Kidney (tissue), 14 donors: ENCODE measurements around the gene SLC24A1. TPM values are rescaled to one million over a fixed set of nuclear protein-coding genes. Genes with fewer than 3 reads are reported as not detected.

Experiments
- DNase-seq, 5 donors: peaks; one replicate each; pipeline ENCODE4 v3.0.0-alpha.2; 2013 to 2020
- FAIRE-seq: peaks from 2 replicates; lab custom pipeline; 2012; peaks lifted over from hg19 to GRCh38; lab: Jason Lieb, UNC
- H3K27ac ChIP-seq, 2 donors: one replicate each; pipeline ENCODE4 v1.7.0; 2013; ENCODE audit warnings: low read depth in 2 of 2, low read length in 2 of 2, inconsistent platforms in 1 of 2
- H3K27me3 ChIP-seq: one replicate; pipeline ENCODE4 v1.7.1; 2013; ENCODE audit warnings: low read length, inconsistent platforms; ENCODE audit not compliant: control insufficient read depth, insufficient read depth
- H3K36me3 ChIP-seq, 3 donors: one replicate each; pipeline versions ENCODE4 v1.7.0 to v1.7.1; 2013; ENCODE audit warnings: low read length in 3 of 3, control low read depth in 1 of 3, inconsistent platforms in 1 of 3; ENCODE audit not compliant: insufficient read depth in 3 of 3, control insufficient read depth in 2 of 3
- H3K4me1 ChIP-seq, 3 donors: one replicate each; pipeline versions ENCODE4 v1.7.0 to v1.7.1; 2013; ENCODE audit warnings: low read length in 3 of 3, inconsistent platforms in 1 of 3, low read depth in 1 of 3; ENCODE audit not compliant: control insufficient read depth in 2 of 3, insufficient read depth in 2 of 3
- H3K4me3 ChIP-seq, 3 donors: one replicate each; pipeline versions ENCODE4 v1.7.0 to v1.8.1; 2013; ENCODE audit warnings: low read length in 3 of 3, control low read depth in 1 of 3, inconsistent platforms in 1 of 3
- H3K9ac ChIP-seq, 3 donors: one replicate each; pipeline versions ENCODE4 v1.7.0 to v1.7.1; 2013; ENCODE audit warnings: low read length in 3 of 3, control low read depth in 1 of 3, inconsistent platforms in 1 of 3
- H3K9me3 ChIP-seq, 3 donors: one replicate each; pipeline versions ENCODE4 v1.7.0 to v1.7.1; 2013; ENCODE audit warnings: low read length in 3 of 3, control low read depth in 1 of 3, inconsistent platforms in 1 of 3; ENCODE audit not compliant: control insufficient read depth in 2 of 3, insufficient read depth in 1 of 3
- intact Hi-C: fragments of 100-400 bp; cut with DNase I; formaldehyde crosslinking; loops from one replicate; pipeline ENCODE4 v1.11.1; 2022
- polyA plus RNA-seq: library from polyadenylated mRNA; stranded (reverse); fragments of 350-450 nt; fragmentation: Illumina TruSeq; extraction: RNeasy Lipid Tissue Mini Kit (QIAGEN cat#74804); gene quantifications from one replicate; pipeline ENCODE4 v1.2.3, GENCODE V29; 2014; ENCODE audit warnings: low read depth, low replicate concordance; ENCODE audit not compliant: insufficient read depth
- total RNA-seq: library from RNA; stranded (reverse); fragmentation: NEBNext Ultra II Directional; extraction: Animal tissue kit (Norgen Biotek cat#: 25700); gene quantifications from one replicate; pipeline ENCODE4 v1.2.1, GENCODE V29; 2021
- TF ChIP-seq, protein P1 (sequence below): IDR thresholded peaks from 3 replicates; pipeline ENCODE4 v1.5.1; 2012; ENCODE audit warnings: mild to moderate bottlenecking, moderate library complexity, borderline replicate concordance; ENCODE audit not compliant: insufficient read depth; ENCODE audit errors: extremely low read depth
- donor health status: control.
- donor health status: control.
- donor health status: control.
- donor health status: control.
- donor health status: control.
- donor health status: DM: yes; HTN: yes; CAD: no.
- donor health status: Normal renal cell carcinoma (clear cell type).

The SLC24A1 gene
- total and polyA plus RNA-seq, 2 donors from 2014 or later, result 4.9 to 18.9 TPM

DNA sequence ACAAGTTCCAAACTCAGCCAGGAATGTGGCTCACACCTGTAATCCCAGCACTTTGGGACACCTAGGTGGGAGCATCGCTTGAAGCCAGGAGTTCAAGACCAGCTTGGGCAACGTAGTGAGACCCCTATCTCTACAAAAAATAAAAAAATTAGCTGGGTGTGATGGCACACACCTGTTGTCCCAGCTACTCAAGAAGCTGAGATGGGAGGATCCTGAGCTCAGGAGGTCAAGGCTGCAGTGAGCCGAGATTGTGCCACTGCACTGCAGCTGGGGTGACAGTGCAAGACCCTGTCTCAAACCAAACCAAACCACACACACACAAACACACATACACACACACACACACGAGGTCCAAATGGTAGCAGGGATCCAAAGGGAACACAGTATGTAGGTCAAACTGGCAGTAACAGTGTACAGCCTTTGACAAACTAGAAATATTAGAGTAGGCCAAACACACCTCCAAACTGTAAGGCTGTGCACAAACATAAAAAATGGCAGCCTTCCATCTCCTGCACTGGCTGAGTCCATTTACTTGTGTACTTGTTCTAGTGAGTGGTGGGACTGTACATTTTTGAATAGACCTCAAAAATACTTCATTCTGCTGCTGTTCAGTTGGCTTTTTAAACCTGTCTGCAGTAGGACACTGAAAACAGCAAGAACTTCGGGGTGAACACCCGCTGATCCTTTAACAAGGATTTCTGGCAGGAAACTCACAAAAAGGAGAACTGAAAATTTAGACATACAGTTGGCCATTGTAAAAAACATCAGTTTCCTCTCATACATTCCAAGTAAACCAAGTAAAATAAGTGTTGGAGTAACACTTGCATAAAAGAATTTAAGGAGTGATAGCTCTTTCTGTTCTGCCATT lies 44.4 kb upstream of the SLC24A1 start:
- H3K27me3 ChIP-seq, result no peaks in the 10 kb centered on the region
- H3K4me3 ChIP-seq, result no peak overlapping the region
- TF ChIP-seq, protein P1, sequence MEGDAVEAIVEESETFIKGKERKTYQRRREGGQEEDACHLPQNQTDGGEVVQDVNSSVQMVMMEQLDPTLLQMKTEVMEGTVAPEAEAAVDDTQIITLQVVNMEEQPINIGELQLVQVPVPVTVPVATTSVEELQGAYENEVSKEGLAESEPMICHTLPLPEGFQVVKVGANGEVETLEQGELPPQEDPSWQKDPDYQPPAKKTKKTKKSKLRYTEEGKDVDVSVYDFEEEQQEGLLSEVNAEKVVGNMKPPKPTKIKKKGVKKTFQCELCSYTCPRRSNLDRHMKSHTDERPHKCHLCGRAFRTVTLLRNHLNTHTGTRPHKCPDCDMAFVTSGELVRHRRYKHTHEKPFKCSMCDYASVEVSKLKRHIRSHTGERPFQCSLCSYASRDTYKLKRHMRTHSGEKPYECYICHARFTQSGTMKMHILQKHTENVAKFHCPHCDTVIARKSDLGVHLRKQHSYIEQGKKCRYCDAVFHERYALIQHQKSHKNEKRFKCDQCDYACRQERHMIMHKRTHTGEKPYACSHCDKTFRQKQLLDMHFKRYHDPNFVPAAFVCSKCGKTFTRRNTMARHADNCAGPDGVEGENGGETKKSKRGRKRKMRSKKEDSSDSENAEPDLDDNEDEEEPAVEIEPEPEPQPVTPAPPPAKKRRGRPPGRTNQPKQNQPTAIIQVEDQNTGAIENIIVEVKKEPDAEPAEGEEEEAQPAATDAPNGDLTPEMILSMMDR, result no peak
- intact Hi-C loops, result no loop called here
- H3K27ac ChIP-seq, result no peak overlapping the region
- no peak overlapping the region for H3K9ac ChIP-seq
- DNase-seq (no peak), FAIRE-seq (no peak)
- H3K36me3 ChIP-seq, result peaks cover 8 to 28% (median 18%) of the 10 kb centered on the region in 3 donors
- no peaks in the 10 kb centered on the region for H3K4me1 ChIP-seq
- H3K9me3 ChIP-seq, result no peaks in the 10 kb centered on the region

DNA sequence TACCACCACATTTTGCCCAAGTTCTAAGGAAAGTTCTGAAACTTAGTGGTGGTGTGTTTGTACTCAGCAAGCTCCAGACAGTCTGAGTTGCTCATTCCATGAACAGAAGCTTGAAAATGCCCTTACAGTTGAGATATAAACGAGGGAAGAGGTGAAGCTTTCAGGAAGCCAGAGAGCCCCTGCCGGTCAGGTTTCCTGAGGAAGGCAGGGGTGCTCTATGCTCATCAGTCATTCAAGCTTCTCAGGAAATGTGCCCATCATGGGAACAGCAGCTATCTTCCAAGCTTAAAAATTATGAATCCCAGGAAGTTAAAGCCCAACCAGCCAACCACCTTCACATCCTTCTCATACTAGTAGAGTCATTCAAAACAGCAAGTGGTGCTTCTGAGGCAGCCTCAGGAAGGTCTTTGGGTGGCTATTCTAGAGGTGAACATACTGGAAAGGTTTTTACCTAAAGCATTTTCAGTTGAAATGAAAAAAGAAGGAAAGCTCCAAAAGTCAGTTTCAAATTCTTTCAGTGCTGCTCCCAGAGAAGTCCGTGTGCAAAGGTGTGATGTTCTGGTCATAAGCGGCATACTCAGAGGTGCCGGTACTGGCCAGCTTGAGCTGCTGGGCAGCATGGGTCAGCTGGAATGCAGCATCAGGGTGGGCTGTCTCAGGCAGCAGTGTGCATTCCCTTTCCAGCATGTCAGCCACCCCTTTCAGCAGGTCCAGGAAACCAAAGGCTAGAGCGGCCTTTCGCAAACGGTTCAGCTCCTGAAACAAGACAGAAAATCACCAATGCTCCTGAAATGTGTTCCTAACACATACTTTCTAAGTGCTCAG lies 42.6 kb upstream of the SLC24A1 start:
- Histone ChIP-seq H3K4me3 (no peak overlapping the region), H3K27ac (no peak overlapping the region), H3K4me1 (no peaks in the 10 kb centered on the region), H3K27me3 (no peaks in the 10 kb centered on the region), H3K9me3 (no peaks in the 10 kb centered on the region), H3K9ac (no peak overlapping the region), H3K36me3 (peaks cover 7 to 36% (median 18%) of the 10 kb centered on the region in 3 donors)
- intact Hi-C loops, result no loop called here
- TF ChIP-seq, protein P1, result no peak
- FAIRE-seq (no peak), DNase-seq (no peak)

- FAIRE-seq (no peak), DNase-seq (no peak)
- intact Hi-C loops, result no loop called here
- no peaks in the 10 kb centered on the region for H3K27me3 ChIP-seq
- H3K4me1 ChIP-seq, result no peaks in the 10 kb centered on the region
- H3K9ac ChIP-seq, result no peak overlapping the region
- TF ChIP-seq, protein P1, result no peak
- no peak overlapping the region for H3K27ac ChIP-seq
- no peak overlapping the region for H3K4me3 ChIP-seq
- peaks cover 6 to 41% (median 16%) of the 10 kb centered on the region in 3 donors for H3K36me3 ChIP-seq
- H3K9me3 ChIP-seq, result no peaks in the 10 kb centered on the region
Observed at GRCh38 chr15:65579762-65580161, 42.0 kb upstream of the SLC24A1 start.
